Kidney (tissue), 14 donors: ENCODE data around the gene RNF150. TPM values are rescaled to one million over a fixed set of nuclear protein-coding genes. Genes with fewer than 3 reads are reported as not detected.

ENCODE experiments used
- DNase-seq, 5 donors: peaks; one replicate each; pipeline ENCODE4 v3.0.0-alpha.2; 2013 to 2020
- FAIRE-seq: peaks from 2 replicates; lab custom pipeline; 2012; peaks lifted over from hg19 to GRCh38; lab: Jason Lieb, UNC
- H3K27ac ChIP-seq, 2 donors: one replicate each; pipeline ENCODE4 v1.7.0; 2013; ENCODE audit warnings: low read depth in 2 of 2, low read length in 2 of 2, inconsistent platforms in 1 of 2
- H3K27me3 ChIP-seq: one replicate; pipeline ENCODE4 v1.7.1; 2013; ENCODE audit warnings: low read length, inconsistent platforms; ENCODE audit not compliant: control insufficient read depth, insufficient read depth
- H3K36me3 ChIP-seq, 3 donors: one replicate each; pipeline versions ENCODE4 v1.7.0 to v1.7.1; 2013; ENCODE audit warnings: low read length in 3 of 3, control low read depth in 1 of 3, inconsistent platforms in 1 of 3; ENCODE audit not compliant: insufficient read depth in 3 of 3, control insufficient read depth in 2 of 3
- H3K4me1 ChIP-seq, 3 donors: one replicate each; pipeline versions ENCODE4 v1.7.0 to v1.7.1; 2013; ENCODE audit warnings: low read length in 3 of 3, inconsistent platforms in 1 of 3, low read depth in 1 of 3; ENCODE audit not compliant: control insufficient read depth in 2 of 3, insufficient read depth in 2 of 3
- H3K4me3 ChIP-seq, 3 donors: one replicate each; pipeline versions ENCODE4 v1.7.0 to v1.8.1; 2013; ENCODE audit warnings: low read length in 3 of 3, control low read depth in 1 of 3, inconsistent platforms in 1 of 3
- H3K9ac ChIP-seq, 3 donors: one replicate each; pipeline versions ENCODE4 v1.7.0 to v1.7.1; 2013; ENCODE audit warnings: low read length in 3 of 3, control low read depth in 1 of 3, inconsistent platforms in 1 of 3
- H3K9me3 ChIP-seq, 3 donors: one replicate each; pipeline versions ENCODE4 v1.7.0 to v1.7.1; 2013; ENCODE audit warnings: low read length in 3 of 3, control low read depth in 1 of 3, inconsistent platforms in 1 of 3; ENCODE audit not compliant: control insufficient read depth in 2 of 3, insufficient read depth in 1 of 3
- CTCF ChIP-seq: IDR thresholded peaks from 3 replicates; pipeline ENCODE4 v1.5.1; 2012; ENCODE audit warnings: mild to moderate bottlenecking, moderate library complexity, borderline replicate concordance; ENCODE audit not compliant: insufficient read depth; ENCODE audit errors: extremely low read depth
- intact Hi-C: fragments of 100-400 bp; cut with DNase I; formaldehyde crosslinking; loops from one replicate; pipeline ENCODE4 v1.11.1; 2022
- polyA plus RNA-seq: library from polyadenylated mRNA; stranded (reverse); fragments of 350-450 nt; fragmentation: Illumina TruSeq; extraction: RNeasy Lipid Tissue Mini Kit (QIAGEN cat#74804); gene quantifications from one replicate; pipeline ENCODE4 v1.2.3, GENCODE V29; 2014; ENCODE audit warnings: low read depth, low replicate concordance; ENCODE audit not compliant: insufficient read depth
- total RNA-seq: library from RNA; stranded (reverse); fragmentation: NEBNext Ultra II Directional; extraction: Animal tissue kit (Norgen Biotek cat#: 25700); gene quantifications from one replicate; pipeline ENCODE4 v1.2.1, GENCODE V29; 2021
- donor health status: control.
- donor health status: control.
- donor health status: control.
- donor health status: control.
- donor health status: control.
- donor health status: DM: yes; HTN: yes; CAD: no.
- donor health status: Normal renal cell carcinoma (clear cell type).

RNF150 gene
- total and polyA plus RNA-seq, 2 donors from 2014 or later, result 5.0 to 34.2 TPM

- H3K9me3 ChIP-seq, result no peaks in the 10 kb centered on the region
- H3K27ac ChIP-seq, result peak overlapping the region in 1 of 2 donors; percentile 18
- H3K9ac ChIP-seq, result no peak overlapping the region
- H3K4me1 ChIP-seq, result peaks cover 0 to 12% (median 9%) of the 10 kb centered on the region in 3 donors
- FAIRE-seq (no peak), DNase-seq (no peak)
- no peak for TF ChIP-seq CTCF
- intact Hi-C loops, result no loop called here
- H3K36me3 ChIP-seq, result no peaks in the 10 kb centered on the region
- no peaks in the 10 kb centered on the region for H3K27me3 ChIP-seq
- H3K4me3 ChIP-seq, result no peak overlapping the region
Measured at GRCh38 chr4:140995058-140995457, 138.2 kb downstream of the RNF150 start.

- Histone ChIP-seq H3K4me3 (no peak overlapping the region), H3K27me3 (no peaks in the 10 kb centered on the region), H3K27ac (peak overlapping the region; percentile 12 to 20), H3K36me3 (no peaks in the 10 kb centered on the region), H3K4me1 (peaks cover 0 to 12% (median 9%) of the 10 kb centered on the region in 3 donors), H3K9ac (no peak overlapping the region), H3K9me3 (no peaks in the 10 kb centered on the region)
- DNase-seq (no peak), FAIRE-seq (no peak)
- intact Hi-C loops, result no loop called here
- TF ChIP-seq CTCF, result no peak
Measured at GRCh38 chr4:140994015-140994414, 139.3 kb downstream of the RNF150 start.

GRCh38 chr4:140993370-140993769 lies 139.9 kb downstream of the RNF150 start:
- TF ChIP-seq CTCF, result no peak
- H3K9me3 ChIP-seq, result no peaks in the 10 kb centered on the region
- peak overlapping the region; percentile 12 to 20 for H3K27ac ChIP-seq
- FAIRE-seq, result no peak
- peaks cover 0 to 12% (median 9%) of the 10 kb centered on the region in 3 donors for H3K4me1 ChIP-seq
- H3K36me3 ChIP-seq, result no peaks in the 10 kb centered on the region
- no peak overlapping the region for H3K9ac ChIP-seq
- H3K4me3 ChIP-seq, result no peak overlapping the region
- DNase-seq, result no peak
- intact Hi-C loops, result no loop called here
- H3K27me3 ChIP-seq, result no peaks in the 10 kb centered on the region

GRCh38 chr4:140989944-140990343 lies 143.3 kb downstream of the RNF150 start:
- TF ChIP-seq CTCF, result no peak
- no peak for FAIRE-seq
- intact Hi-C loops, result no loop called here

More at GRCh38 chr4:140989944-140990343, 143.3 kb downstream of the RNF150 start:
- DNase-seq, result no peak
- H3K27me3 ChIP-seq, result no peaks in the 10 kb centered on the region
- H3K36me3 ChIP-seq, result no peaks in the 10 kb centered on the region
- no peaks in the 10 kb centered on the region for H3K9me3 ChIP-seq
- no peak overlapping the region for H3K27ac ChIP-seq
- peaks cover 0 to 12% (median 9%) of the 10 kb centered on the region in 3 donors for H3K4me1 ChIP-seq
- no peak overlapping the region for H3K9ac ChIP-seq
- no peak overlapping the region for H3K4me3 ChIP-seq
